Fibroblast of pulmonary artery (primary cell): ENCODE measurements around the gene HOATZ.
A peak's percentile ranks its signal among the peaks of the same experiment; 100 is the strongest.

ENCODE experiments used
- DNase-seq: peaks from one replicate; pipeline ENCODE4 v3.0.0-alpha.2; 2010; ENCODE audit warnings: low read depth
- H3K4me3 ChIP-seq: replicated peaks from 2 replicates; pipeline ENCODE4 v1.5.1; 2011; ENCODE audit warnings: low read depth, mild to moderate bottlenecking, control low read depth, low read length, moderate library complexity
- TF ChIP-seq, protein P1 (sequence below): IDR thresholded peaks from 2 replicates; pipeline ENCODE4 v1.5.1; 2011; ENCODE audit warnings: mild to moderate bottlenecking, control low read depth, low read length, inconsistent platforms; ENCODE audit errors: missing control alignments

The HOATZ gene

DNA sequence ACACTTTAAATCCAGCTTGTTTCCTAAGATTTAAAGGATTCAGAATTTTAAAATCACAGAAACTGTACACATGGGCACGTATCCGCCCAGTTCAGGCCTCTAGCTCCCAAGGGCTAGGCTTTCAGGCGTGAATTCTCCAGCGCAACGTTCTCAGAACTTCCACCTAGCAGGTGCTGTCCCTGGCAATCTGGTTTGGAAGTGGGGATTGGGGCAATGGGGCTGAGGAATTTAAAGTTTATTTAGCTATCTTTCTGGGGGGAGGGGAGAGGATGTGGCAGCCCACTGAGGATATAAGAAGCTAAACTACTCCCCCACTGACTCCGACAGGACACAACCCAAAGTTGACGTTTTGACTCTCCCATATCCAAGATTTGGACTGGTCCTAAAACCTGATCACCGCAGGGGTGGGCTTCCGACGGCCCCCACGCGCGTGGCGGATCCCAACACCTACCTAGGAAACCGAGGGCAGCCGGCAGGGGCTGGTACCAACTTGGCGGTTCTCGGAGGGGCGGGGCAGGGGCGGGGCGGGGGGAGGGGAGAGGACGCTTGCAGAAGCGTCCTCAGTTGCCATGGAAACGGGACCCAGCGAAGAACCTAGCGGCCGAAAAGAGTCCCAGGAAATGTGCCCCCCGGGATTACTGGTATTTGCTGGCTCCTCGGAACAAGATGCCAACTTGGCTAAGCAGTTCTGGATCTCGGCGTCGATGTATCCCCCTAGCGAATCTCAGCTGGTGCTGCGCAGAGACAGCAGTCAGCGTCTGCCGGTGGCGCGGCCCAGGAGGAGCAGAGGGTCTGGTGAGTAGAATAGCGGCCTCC, at the start of gene HOATZ:
HOATZ (plus strand) TSS at position 563 of the 816 bp plus-strand sequence; CDS start at position 570, 7 bp downstream.
- DNase-seq, result no peak
- TF ChIP-seq, protein P1, sequence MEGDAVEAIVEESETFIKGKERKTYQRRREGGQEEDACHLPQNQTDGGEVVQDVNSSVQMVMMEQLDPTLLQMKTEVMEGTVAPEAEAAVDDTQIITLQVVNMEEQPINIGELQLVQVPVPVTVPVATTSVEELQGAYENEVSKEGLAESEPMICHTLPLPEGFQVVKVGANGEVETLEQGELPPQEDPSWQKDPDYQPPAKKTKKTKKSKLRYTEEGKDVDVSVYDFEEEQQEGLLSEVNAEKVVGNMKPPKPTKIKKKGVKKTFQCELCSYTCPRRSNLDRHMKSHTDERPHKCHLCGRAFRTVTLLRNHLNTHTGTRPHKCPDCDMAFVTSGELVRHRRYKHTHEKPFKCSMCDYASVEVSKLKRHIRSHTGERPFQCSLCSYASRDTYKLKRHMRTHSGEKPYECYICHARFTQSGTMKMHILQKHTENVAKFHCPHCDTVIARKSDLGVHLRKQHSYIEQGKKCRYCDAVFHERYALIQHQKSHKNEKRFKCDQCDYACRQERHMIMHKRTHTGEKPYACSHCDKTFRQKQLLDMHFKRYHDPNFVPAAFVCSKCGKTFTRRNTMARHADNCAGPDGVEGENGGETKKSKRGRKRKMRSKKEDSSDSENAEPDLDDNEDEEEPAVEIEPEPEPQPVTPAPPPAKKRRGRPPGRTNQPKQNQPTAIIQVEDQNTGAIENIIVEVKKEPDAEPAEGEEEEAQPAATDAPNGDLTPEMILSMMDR, result peak; percentile 13
- H3K4me3 ChIP-seq, result no peak within 1 kb of the TSS

DNA sequence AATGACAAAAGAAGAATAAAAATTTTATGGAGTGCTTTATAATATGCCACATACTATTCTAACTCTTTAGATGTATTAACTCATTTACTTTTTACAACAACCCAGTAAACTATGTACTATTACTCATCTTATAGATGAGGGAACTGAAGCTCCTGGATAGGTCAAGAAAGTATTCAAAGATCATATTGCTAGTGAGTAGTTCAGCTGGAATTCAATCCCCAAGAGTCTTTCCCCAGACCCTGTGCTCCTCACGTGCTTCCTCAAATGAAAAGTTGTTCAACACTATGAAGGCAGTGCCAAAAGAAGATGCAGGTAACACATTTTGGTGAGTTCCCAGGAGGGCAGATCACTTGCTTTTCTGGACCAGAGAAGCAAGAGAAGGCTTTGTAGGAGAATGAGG, 49.2 kb upstream of the HOATZ start:
- peak; percentile 12 for DNase-seq
- no peak overlapping the region for H3K4me3 ChIP-seq
- TF ChIP-seq, protein P1, result no peak

DNA sequence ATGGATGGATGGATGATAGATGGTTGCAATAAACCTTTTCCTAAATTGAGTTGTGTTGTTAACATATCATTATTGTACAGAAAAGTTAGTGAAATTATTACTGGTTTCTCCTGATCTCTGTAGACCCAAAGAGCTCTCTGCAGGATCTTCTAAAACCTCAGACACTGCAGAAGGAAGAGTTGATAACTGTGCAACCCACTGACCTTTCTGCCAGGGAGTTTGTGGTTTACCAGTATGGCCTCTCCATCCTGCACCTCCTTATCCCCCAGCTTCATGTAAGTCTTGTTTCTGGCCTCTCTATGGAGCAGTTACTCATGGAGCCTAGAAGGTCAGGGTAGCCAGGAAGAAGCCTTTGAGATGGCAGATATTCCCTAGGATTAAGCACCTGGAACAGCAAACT, 48.0 kb upstream of the HOATZ start:
- TF ChIP-seq, protein P1, result no peak
- no peak for DNase-seq

DNA sequence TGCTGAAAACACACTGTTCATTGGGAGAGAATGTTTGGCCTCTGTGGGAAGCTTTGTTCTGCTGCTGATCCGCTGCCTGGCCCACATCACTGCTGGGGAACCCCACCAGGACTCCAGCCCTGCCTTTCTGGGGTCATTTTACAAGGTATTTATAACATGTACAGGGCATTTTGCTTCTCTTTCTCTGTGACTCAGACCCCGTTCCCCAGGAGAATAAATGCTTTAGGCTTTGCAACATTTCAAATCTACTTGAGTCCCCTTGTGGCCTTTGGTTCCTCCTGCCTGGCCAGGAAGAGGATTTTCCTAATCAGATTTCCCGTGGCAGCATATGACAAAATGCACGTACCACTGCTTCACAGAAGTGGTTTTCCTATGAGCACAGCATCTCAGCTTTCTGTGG, 45.4 kb upstream of the HOATZ start:
- TF ChIP-seq, protein P1, result no peak
- no peak for DNase-seq
- H3K4me3 ChIP-seq, result no peak overlapping the region

More for the DNA sequence above, 48.0 kb upstream of the HOATZ start:
- no peak overlapping the region for H3K4me3 ChIP-seq

DNA sequence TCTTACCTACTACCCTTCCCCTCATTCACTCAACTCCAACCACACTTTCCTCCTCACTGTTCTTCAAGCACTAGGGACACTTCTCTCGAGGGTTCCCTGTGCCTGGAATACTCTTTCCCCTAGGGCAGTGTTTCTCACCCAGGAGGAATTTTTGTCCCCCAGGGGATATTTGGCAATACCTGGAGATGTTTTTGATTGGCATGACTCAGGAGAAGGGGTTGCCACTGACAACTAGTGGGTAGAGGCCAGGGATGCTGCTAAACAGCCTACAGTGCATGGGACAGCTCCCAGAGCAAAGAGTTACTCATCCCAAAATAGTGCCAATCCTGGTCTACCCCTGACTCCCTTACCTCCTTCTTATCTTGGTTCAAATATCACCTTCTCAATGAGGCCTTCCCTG, 42.4 kb upstream of the HOATZ start:
- no peak overlapping the region for H3K4me3 ChIP-seq
- DNase-seq, result no peak
- TF ChIP-seq, protein P1, result no peak

DNA sequence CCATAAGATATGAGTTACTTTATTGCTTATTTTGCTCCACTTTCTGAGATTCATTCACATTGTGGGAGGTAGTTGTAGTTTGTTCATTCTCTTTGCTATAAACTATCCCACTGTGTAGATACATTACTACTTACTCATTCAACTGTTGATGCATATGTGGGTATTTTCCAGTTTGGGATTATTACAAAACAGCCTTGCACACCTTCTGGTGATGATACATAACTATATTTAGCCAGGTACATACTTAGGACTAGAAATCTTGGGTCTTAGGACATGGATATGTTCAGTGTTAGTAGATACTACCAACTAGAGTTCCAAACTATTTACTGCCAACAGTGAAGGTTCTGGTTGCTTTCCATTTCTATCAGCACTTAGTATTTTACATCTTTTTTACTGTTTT, 40.1 kb upstream of the HOATZ start:
- no peak overlapping the region for H3K4me3 ChIP-seq
- DNase-seq, result no peak
- TF ChIP-seq, protein P1, result no peak

DNA sequence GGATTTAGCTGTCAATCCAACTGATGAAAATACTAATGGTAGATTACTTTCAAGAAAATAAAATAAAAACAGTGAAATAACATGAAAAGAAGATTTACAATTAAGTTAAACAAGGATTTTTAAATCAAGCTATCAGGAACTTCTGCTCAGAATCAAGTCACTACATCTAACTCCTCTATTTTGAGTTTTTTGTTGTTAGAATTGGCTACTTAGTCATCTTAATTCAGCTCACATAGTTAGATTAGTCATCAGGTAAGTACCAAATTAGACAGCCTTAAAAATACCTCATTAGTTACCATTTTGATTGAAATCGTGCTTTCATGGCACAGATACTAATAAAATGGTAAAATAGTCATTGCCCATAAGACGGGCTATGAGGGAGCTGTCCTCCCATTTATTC, 38.2 kb upstream of the HOATZ start:
- TF ChIP-seq, protein P1, result no peak
- no peak for DNase-seq
- no peak overlapping the region for H3K4me3 ChIP-seq
